ENCODE data around the gene PTPRM.

The PTPRM gene

GRCh38 chr18:8069708-8070107 is 502.6 kb downstream of the PTPRM start:
- DNase-seq, result no peak

- DNase-seq, result no peak
These were observed 506.1 kb downstream of the PTPRM start for GRCh38 chr18:8073167-8073566.

GRCh38 chr18:8080092-8080491 is 513.0 kb downstream of the PTPRM start:
- DNase-seq, result no peak

DNA sequence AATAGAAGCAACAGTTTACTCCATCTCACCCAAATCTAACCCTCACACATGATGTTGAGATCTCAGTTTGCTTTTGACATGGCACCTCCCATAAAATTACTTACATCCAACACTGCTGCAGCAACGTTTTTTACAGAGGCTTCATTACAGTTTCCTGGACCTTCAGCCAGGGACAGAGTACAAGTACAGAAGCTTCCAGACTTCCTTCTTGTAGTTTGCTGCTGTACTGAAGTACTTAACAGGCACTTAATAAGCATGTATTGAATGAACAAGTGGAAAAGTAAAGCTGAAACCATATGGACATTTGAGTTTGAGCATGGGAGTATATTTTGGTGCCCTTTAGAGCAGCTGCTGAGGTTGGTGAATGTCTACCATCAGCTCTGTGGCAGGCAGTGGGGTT is 514.2 kb downstream of the PTPRM start:
- no peak for DNase-seq

- no peak for DNase-seq
These were observed 514.9 kb downstream of the PTPRM start for GRCh38 chr18:8081872-8082553.

DNA sequence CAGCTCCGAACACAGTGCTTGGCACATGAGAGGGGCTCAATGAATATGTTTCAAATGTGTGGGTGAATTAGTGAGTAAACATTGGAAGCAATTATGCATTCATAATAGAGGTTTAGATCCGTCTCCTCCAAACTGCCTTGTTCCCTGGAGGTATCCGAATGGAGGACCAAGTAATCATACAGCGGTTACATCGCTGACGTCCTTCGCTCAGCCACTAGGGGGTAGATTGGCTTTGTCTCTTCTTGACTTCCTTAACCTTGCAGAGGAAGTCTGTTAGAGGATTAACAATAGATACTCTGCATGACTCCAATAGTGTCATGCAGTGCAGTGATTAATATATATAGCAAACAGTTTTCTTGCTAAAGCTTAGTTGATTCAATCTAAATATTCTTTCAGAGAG is 517.0 kb downstream of the PTPRM start:
- DNase-seq, result no peak

DNA sequence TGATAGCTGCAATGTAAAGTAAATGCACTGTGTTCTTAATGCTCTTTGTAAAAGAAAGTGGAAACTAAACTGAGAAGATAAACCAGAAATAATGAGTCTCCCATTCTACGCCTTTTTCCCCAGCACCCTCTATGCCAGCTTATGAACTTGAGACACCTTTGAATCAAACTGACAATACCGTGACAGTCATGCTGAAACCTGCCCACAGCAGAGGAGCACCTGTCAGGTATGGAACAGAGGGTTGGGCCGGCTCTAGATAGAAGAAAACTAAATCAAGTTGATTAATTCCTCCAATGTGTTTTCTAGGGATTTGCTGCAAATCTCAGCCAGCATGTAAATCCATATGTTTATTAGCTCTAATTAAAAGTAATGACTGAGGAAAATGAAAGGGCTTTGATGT is 521.5 kb downstream of the PTPRM start:
- DNase-seq, result no peak

DNA sequence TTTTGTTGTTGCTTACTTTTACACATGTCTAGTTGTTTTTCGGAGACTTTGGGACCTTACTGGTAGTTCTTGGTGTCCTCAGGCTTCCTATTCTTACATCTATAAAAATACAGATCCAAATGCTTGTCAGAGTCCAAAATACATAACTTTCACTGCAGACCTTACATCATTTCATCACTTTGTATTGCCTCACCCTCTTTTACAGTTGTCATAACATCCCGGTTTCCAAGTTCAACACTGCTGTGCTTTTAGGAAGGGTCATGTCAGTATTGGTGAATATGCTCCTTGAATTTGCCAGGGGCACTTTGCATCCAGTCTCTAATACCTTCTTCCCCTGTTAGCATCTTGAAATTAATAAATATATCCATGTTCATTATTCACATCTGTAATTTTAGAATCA is 523.9 kb downstream of the PTPRM start:
- DNase-seq, result no peak

- DNase-seq, result no peak
These were observed 528.9 kb downstream of the PTPRM start for GRCh38 chr18:8095947-8096570.

DNA sequence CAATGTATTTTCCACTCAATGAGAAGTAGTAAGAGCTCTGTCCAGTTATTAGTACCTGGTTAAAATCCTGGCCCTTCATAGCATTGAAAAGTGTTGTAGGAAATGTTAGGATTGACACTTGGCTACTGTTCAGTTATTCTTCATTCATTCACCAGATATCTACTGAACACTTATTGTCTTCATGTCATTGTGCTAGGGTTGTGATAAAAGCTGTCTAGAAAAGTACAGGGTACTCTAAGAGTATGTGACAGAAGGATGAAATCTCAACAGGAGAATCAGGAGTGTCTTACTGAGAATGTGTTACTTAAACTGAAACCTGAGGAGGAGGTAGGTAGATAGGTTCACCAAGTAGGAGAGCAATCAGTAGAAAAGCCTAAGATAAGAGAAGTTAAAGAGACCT is 530.3 kb downstream of the PTPRM start:
- no peak for DNase-seq

DNA sequence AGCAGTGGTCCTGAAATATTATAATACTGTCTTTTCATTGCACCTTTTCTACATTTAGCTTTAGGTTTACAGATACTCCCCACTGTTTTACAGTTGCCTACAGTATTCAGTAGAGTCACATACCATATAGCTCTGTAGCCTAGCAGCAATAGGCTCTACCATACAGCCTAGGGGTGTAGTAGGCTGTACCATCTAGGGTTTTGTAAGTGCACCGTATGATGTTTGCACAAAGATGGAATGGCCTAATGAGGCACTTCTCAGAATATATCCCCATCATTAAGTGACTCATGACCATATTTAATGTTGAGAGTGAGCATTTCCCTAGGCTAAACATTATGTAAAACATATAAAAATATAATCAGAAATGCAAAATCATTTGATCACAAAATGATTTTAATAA is 530.8 kb downstream of the PTPRM start:
- DNase-seq, result no peak

GRCh38 chr18:8106603-8107002 is 539.5 kb downstream of the PTPRM start:
- DNase-seq, result no peak

DNA sequence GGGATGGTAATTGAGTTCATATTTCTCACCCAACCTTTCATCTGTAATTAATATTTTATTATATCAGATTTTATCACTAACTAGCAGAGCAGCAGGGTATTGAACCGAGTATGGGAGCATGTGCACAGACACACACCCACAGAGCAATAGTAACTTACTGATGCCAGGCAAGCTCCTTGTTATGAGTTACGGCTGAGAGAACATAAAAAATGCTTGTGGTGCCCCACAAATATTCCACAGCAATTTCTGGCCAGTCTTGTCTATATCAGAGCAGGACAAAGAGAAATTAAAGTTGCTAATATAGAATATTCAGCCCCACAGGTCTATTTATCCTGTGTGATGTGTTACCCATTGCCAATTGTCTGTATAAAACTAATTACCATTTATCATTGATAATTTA is 540.3 kb downstream of the PTPRM start:
- DNase-seq, result no peak

DNA sequence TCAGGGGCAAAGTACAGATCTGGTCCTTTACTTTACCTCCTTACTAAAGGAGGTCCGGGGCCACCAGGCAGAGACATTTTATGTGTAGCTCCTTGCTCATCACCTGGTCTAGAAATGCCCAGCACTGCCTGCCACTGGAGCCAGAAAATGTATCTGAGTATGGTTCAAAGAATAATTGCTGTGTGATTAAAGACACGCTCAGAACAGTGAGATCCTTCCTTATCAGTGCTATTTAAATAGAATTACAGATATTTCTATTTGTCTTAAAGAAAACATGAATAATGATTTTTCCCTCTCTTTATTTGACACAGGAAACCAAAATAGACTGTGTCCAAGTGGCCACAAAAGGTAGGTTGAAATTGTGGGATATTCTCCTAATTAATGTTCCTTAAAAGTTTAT is 547.4 kb downstream of the PTPRM start:
- no peak for DNase-seq

- no peak for DNase-seq
These were observed 549.4 kb downstream of the PTPRM start for GRCh38 chr18:8116341-8117005.

DNA sequence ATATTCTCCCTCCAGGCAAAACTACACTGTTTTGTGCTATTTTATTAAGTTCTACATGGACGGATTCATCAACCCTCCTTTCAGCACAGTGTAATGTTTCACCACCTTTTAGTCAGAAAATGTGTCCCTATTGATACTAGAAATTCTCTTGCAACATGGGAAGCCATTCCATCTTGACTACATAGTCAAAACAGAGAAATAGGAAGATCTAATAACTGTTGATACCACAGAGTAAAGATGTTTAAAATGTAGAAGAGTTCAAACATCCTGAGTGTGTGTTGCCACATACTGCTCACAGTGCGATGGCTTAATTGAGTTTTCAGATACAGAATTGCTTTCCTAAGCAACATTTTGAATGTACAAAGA is 549.9 kb downstream of the PTPRM start:
- DNase-seq, result no peak

GRCh38 chr18:8121101-8121500 is 554.0 kb downstream of the PTPRM start:
- no peak for DNase-seq

DNA sequence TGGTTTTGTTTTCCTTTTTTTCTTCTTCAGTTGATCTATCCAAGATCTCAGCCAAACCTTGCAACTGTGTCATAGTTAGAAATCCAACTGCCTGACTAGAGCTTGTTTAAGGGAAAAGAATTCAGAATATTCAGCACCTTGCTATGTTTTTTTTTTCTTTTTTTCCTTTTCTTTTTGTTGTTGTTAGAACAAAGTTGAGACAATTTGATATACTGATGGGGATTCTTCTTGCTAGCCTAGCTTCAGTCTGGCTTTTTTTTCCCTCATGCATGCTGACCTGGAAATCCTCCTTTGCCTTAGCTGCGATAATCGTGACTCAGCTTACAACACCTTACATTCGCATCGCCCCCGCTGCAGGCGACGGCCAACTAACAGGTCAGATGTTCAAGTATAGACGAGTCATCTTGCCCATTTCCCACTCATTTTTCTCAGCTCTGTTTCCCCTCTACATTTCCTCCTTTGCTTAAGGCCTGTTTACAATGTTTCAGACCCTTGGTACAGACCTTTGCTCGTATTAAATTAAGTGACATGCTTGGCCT is 554.9 kb downstream of the PTPRM start:
- DNase-seq, result no peak

DNA sequence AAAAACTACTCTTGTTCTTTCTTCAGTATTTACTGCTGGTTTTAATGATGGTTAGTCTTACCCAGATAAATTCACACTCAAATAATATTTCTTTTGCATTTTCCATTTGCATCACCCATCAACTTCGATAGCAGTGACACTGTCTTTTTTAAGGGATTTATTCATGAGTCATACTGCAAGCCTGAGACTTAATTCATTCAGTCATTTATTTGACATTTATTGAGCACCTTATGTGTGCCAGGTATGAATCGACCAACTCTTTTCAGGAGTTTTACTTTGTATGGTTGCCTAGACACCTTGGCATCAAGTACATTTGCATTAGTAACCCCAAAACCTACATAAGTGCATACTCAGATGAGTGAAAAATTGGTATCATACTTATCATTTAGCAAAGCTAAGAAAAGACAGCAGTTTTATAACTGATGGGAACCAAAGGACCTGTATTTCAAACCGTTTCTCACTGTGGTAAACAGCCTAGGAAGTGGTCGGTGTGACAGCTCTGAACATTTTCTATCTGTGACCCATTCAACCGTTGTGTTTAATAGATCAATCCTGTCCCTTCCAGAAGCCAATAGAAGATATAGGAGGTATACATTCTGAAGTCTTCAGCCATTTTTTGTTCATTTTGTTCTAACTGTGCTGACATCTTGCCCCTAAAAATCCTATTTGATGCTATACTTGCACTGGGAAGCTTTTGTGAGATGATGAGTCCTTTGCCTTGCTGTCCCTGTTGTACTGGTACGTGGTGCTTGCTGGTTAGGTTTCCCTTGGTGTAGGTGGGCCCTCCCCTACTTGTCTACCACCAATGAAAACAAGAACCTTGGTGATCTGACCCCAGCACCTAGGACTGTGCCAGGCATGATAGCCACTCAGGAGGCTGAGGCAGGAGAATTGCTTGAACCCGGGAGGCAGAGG is 557.4 kb downstream of the PTPRM start:
- no peak for DNase-seq

DNA sequence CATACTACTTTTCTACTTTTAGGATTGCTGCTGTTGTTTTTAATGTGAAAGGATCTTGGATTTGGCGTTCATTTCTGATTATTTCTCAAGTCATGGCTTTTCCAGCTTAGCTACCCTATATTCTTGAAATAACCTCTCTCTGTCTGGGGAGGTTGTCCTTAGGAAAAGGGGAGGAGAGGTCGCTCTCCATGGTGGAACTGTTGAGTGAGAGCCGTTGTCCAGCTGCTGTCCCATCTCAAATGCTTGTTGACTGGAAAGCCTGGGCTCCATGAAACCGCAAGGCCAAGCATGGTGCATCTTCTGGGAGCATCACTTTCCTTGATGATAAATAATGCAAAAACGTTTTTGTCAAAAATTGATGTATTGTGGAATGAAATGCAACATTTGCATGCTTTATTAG is 563.0 kb downstream of the PTPRM start:
- DNase-seq, result no peak

DNA sequence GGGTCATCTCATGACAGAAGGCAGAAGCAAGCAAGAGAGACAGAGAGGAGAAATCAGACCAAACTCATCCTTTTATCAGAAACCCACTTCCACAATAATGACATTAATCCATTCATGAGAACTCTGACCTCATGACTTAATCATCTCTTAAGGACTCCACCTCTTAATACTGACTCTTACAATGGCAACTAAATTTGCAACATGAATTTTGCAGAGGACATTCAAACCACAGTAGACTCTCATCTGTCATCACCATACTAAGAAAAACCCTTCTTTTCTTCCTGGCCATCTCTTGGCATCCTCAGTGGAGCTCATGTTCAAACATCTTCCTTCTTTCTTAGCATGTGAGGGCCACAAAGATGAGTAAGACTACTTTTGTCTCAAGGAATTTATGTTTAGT is 565.9 kb downstream of the PTPRM start:
- DNase-seq, result no peak

- no peak for DNase-seq
These were observed 566.8 kb downstream of the PTPRM start for GRCh38 chr18:8133888-8134287.

DNA sequence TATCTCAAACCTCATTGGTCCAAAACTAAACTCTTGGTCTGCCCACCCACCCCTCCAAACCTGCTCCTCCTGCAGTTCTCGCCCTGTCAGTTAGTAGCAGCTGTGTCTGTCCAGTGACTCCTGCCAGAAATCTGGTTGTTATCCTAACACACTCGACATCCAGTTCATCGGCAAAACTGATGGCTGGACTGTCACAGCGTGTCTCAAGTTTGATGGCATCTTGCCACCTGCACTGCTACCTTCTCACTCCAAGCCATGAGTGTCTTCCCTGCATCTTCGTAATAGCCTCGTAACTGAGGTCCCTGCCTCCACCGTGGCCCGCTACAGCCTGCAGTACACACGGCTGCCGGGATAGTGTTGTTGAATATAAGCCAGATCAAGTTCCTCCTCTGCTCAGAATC is 572.0 kb downstream of the PTPRM start:
- DNase-seq, result no peak
